MM.1S (cell line): ENCODE data around the gene CLK4.

Experiments
- DNase-seq: peaks from one replicate; pipeline ENCODE4 v3.0.0-alpha.2; 2015
- H2AFZ ChIP-seq: fragments of 300-600 bp; sonication (generic); 2 replicates; pipeline ENCODE4 v1.6.0; 2016; ENCODE audit warnings: antibody characterized with exemption, low read length
- H3F3A ChIP-seq: fragments of 300-600 bp; sonication (generic); 2 replicates; pipeline ENCODE4 v1.6.1; 2016; ENCODE audit warnings: mild to moderate bottlenecking, antibody characterized with exemption, low read length, moderate library complexity, mixed read lengths; ENCODE audit not compliant: insufficient read depth
- H3K27ac ChIP-seq: fragments of 300-600 bp; sonication (generic); 2 replicates; pipeline ENCODE4 v1.5.1; 2016; ENCODE audit warnings: mild to moderate bottlenecking, low read length
- H3K27me3 ChIP-seq: fragments of 300-600 bp; sonication (generic); replicated peaks from 2 replicates; pipeline ENCODE4 v1.6.0; 2016; ENCODE audit warnings: low read length; ENCODE audit not compliant: insufficient read depth
- H3K36me3 ChIP-seq: fragments of 300-600 bp; sonication (generic); replicated peaks from 2 replicates; pipeline ENCODE4 v1.6.1; 2016; ENCODE audit warnings: mild to moderate bottlenecking, low read length, mixed read lengths; ENCODE audit not compliant: insufficient read depth
- H3K4me1 ChIP-seq: fragments of 300-600 bp; sonication (generic); 2 replicates; pipeline ENCODE4 v1.6.1; 2016; ENCODE audit warnings: low read length, mixed read lengths
- H3K4me2 ChIP-seq: fragments of 300-600 bp; sonication (generic); 2 replicates; pipeline ENCODE4 v1.6.0; 2016; ENCODE audit warnings: low read depth, low read length
- H3K4me3 ChIP-seq: fragments of 300-600 bp; sonication (generic); 2 replicates; pipeline ENCODE4 v1.5.1; 2016; ENCODE audit warnings: low read length, mixed read lengths
- H3K79me2 ChIP-seq: fragments of 300-600 bp; sonication (generic); 2 replicates; pipeline ENCODE4 v1.6.1; 2016; ENCODE audit warnings: mixed run types, low read length, mixed read lengths
- H3K9ac ChIP-seq: fragments of 300-600 bp; sonication (generic); 2 replicates; pipeline ENCODE4 v1.6.1; 2016; ENCODE audit warnings: low read length, mixed read lengths
- H3K9me2 ChIP-seq: fragments of 300-600 bp; sonication (generic); replicated peaks from 2 replicates; pipeline ENCODE4 v1.6.1; 2016; ENCODE audit warnings: mild to moderate bottlenecking, low read length, mixed read lengths; ENCODE audit not compliant: insufficient read depth
- H3K9me3 ChIP-seq: fragments of 300-600 bp; sonication (generic); replicated peaks from 2 replicates; pipeline ENCODE4 v1.6.1; 2016; ENCODE audit warnings: mild to moderate bottlenecking, low read length, mixed read lengths; ENCODE audit not compliant: insufficient read depth
- H4K20me1 ChIP-seq: fragments of 300-600 bp; sonication (generic); 2 replicates; pipeline ENCODE4 v1.6.1; 2016; ENCODE audit warnings: mild to moderate bottlenecking, low read length, moderate library complexity, mixed read lengths; ENCODE audit not compliant: insufficient read depth
- CTCF ChIP-seq: fragments of 300-600 bp; sonication (generic); IDR thresholded peaks from 2 replicates; pipeline ENCODE4 v1.5.1; 2016; ENCODE audit warnings: antibody characterized with exemption, low read length, mixed read lengths
- EZH2 ChIP-seq: fragments of 300-600 bp; sonication (generic); optimal IDR thresholded peaks from 2 replicates; pipeline ENCODE3; 2017; ENCODE audit warnings: low read depth, mild to moderate bottlenecking, antibody characterized with exemption, low read length, mixed read lengths
- EZH2phosphoT487 ChIP-seq: fragments of 300-600 bp; sonication (generic); IDR thresholded peaks from 2 replicates; pipeline ENCODE4 v1.6.1; 2018; ENCODE audit warnings: antibody characterized with exemption, low read length

The CLK4 gene

GRCh38 chr5:178602752-178603151 lies 24.1 kb downstream of the CLK4 start:
- Histone ChIP-seq H3K27ac (no peak overlapping the region), H3F3A (no peaks in the 10 kb centered on the region), H2AFZ (no peak overlapping the region), H4K20me1 (no peaks in the 10 kb centered on the region), H3K4me1 (no peaks in the 10 kb centered on the region), H3K9me3 (no peaks in the 10 kb centered on the region), H3K36me3 (peaks cover 28% of the 10 kb centered on the region), H3K27me3 (no peaks in the 10 kb centered on the region), H3K9me2 (no peaks in the 10 kb centered on the region), H3K4me2 (no peak overlapping the region), H3K9ac (no peak overlapping the region), H3K4me3 (no peak overlapping the region), H3K79me2 (no peaks in the 10 kb centered on the region)
- TF ChIP-seq EZH2 = no peak
- no peak for TF ChIP-seq CTCF
- TF ChIP-seq EZH2phosphoT487 = no peak
- no peak for DNase-seq

GRCh38 chr5:178595750-178596149 lies 31.1 kb downstream of the CLK4 start:
- no peak overlapping the region for H3K9ac ChIP-seq
- no peaks in the 10 kb centered on the region for H3K4me1 ChIP-seq
- DNase-seq = no peak
- H3K79me2 ChIP-seq = no peaks in the 10 kb centered on the region
- no peaks in the 10 kb centered on the region for H3K9me3 ChIP-seq
- no peaks in the 10 kb centered on the region for H3K27me3 ChIP-seq
- no peaks in the 10 kb centered on the region; the same call in 1 of the 2 replicates for H3K36me3 ChIP-seq
- no peak overlapping the region for H3K27ac ChIP-seq
- TF ChIP-seq EZH2 (no peak), EZH2phosphoT487 (no peak), CTCF (no peak)
- no peaks in the 10 kb centered on the region for H3K9me2 ChIP-seq
- H4K20me1 ChIP-seq = no peaks in the 10 kb centered on the region
- H3K4me2 ChIP-seq = no peak overlapping the region
- no peaks in the 10 kb centered on the region for H3F3A ChIP-seq
- H2AFZ ChIP-seq = no peak overlapping the region
- H3K4me3 ChIP-seq = no peak overlapping the region

GRCh38 chr5:178595150-178595549 lies 31.7 kb downstream of the CLK4 start:
- Histone ChIP-seq H3F3A (no peaks in the 10 kb centered on the region), H3K9me2 (no peaks in the 10 kb centered on the region), H3K9ac (no peak overlapping the region), H3K36me3 (no peaks in the 10 kb centered on the region; the same call in 1 of the 2 replicates), H2AFZ (no peak overlapping the region), H3K27me3 (no peaks in the 10 kb centered on the region), H3K9me3 (no peaks in the 10 kb centered on the region), H3K79me2 (no peaks in the 10 kb centered on the region), H3K4me3 (no peak overlapping the region), H4K20me1 (no peaks in the 10 kb centered on the region), H3K4me1 (no peaks in the 10 kb centered on the region), H3K27ac (no peak overlapping the region), H3K4me2 (no peak overlapping the region)
- TF ChIP-seq CTCF = no peak
- TF ChIP-seq EZH2phosphoT487 = no peak
- no peak for TF ChIP-seq EZH2
- DNase-seq = no peak
